Mammary epithelial cell (primary cell): ENCODE data around the gene PTPRR.

ENCODE experiments used
- CTCF ChIP-seq, 2 donors: IDR thresholded peaks in 1 of 2; conservative IDR thresholded peaks in 1 of 2; 2 replicates each; pipeline ENCODE4 v1.5.1; 2011 to 2012; ENCODE audit warnings: inconsistent platforms in 2 of 2, low read length in 2 of 2, mild to moderate bottlenecking in 2 of 2, control low read depth in 1 of 2, low read depth in 1 of 2; ENCODE audit not compliant: insufficient read depth in 1 of 2; ENCODE audit errors: extremely low read depth in 1 of 2
- EZH2 ChIP-seq: IDR thresholded peaks from 2 replicates; pipeline ENCODE4 v1.6.1; 2012; ENCODE audit warnings: low read length, inconsistent platforms, borderline replicate concordance

- no peak for TF ChIP-seq EZH2
- TF ChIP-seq CTCF (conservative IDR thresholded peaks at IDR 0.05 in 1 of 2, IDR thresholded peaks at IDR 0.05 in 1 of 2; ENCODE audit: extremely low read depth in 1 of 2, insufficient read depth in 1 of 2, low read depth in 1 of 2, low read length in 2 of 2) = no peak
Measured at GRCh38 chr12:70966046-70966445, 45.5 kb upstream of the PTPRR start.
